NB4 (cell line): ENCODE measurements around the gene SOX2.

Source experiments
- POLR2A ChIP-seq: IDR thresholded peaks from 2 replicates; pipeline ENCODE4 v1.6.1; 2011; ENCODE audit warnings: mild to moderate bottlenecking; ENCODE audit not compliant: insufficient read length; ENCODE audit errors: extremely low read depth
- TF ChIP-seq, protein P1 (sequence below): IDR thresholded peaks from one replicate; pipeline ENCODE4 v1.5.1; 2012; ENCODE audit warnings: low read depth, low read length
- TF ChIP-seq, protein P2 (sequence below): IDR thresholded peaks from 2 replicates; pipeline ENCODE4 v1.6.1; 2011; ENCODE audit warnings: low read depth, low read length

DNA sequence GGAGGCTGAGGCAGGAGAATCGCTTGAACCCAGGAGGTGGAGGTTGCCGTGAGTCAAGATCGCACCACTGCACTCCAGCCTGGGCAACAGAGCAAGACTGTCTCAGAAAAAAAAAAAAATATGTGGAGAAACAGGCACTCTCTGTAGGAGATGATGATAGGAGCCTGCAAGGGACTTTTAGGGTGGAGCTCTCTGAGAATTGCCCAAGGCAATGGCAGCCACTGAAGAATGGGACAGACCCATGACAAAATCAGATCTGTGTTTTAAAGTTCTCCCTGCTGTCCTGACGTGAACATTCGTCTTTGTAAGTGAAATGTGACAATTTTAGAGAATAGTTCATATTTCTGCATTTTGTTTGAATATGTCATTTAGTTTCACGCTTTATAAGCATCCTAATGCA is 50.2 kb downstream of the SOX2 start:
- TF ChIP-seq, protein P1, sequence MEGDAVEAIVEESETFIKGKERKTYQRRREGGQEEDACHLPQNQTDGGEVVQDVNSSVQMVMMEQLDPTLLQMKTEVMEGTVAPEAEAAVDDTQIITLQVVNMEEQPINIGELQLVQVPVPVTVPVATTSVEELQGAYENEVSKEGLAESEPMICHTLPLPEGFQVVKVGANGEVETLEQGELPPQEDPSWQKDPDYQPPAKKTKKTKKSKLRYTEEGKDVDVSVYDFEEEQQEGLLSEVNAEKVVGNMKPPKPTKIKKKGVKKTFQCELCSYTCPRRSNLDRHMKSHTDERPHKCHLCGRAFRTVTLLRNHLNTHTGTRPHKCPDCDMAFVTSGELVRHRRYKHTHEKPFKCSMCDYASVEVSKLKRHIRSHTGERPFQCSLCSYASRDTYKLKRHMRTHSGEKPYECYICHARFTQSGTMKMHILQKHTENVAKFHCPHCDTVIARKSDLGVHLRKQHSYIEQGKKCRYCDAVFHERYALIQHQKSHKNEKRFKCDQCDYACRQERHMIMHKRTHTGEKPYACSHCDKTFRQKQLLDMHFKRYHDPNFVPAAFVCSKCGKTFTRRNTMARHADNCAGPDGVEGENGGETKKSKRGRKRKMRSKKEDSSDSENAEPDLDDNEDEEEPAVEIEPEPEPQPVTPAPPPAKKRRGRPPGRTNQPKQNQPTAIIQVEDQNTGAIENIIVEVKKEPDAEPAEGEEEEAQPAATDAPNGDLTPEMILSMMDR = no peak
- no peak for TF ChIP-seq POLR2A
- TF ChIP-seq, protein P2, sequence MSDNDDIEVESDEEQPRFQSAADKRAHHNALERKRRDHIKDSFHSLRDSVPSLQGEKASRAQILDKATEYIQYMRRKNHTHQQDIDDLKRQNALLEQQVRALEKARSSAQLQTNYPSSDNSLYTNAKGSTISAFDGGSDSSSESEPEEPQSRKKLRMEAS = no peak
